ENCODE data around the gene HOXD8. TPM values are rescaled to one million over a fixed set of nuclear protein-coding genes. Genes with fewer than 3 reads are reported as not detected.

HOXD8 gene
- polyA plus RNA-seq, 1 of the 3 experiments (the other 2 are of a cell fraction): 6.4 TPM

DNA sequence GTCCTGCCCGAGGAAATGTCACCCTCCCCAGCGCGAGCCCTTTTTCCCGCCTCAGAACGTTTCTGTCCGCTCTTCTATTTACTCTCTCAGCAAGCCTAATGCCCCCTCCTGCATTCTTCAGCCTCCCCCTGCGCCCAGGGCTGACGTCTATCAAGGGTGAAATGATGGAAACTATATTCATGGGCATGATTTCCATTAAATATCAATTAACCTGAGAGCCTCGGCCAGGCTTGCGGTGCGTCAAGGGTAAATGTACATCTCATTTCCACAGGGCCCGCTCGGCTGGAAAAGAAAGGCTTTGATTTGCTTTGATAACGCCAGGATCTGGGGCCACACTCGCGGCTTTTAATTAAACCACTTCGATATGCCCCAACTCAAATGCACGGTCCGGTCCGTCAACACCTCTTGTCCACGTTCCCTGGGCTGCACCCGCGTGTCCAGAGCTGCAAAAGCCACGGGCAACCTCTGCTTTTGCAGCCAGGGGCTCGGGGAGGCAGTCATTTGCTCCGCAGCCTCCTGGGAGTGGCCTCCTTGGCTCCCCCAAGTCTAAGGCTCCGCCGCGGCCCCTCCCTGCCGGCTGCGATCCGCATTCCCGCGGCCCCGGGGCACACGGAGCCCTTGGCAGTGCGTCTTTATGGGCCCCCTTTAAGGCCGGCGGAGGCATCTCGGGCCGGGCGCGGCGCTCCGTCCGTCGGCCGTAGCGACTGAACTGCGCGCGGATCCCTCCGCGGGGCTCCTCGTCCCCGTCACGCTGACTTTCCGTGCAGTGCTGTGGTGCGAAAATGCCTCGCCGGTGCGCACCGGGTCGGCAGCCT lies at the start of gene HOXD8 (continued):
- TF ChIP-seq REST (IDR thresholded peaks at IDR 0.05; ENCODE audit: low read depth, low read length) (peak; percentile 69; the same call in 1 of the 2 replicates), TEAD4 (IDR thresholded peaks at IDR 0.05; ENCODE audit: borderline replicate concordance, insufficient read depth) (peak; percentile 48; the same call in 1 of the 2 replicates), YY1 (IDR thresholded peaks at IDR 0.05; ENCODE audit: low read depth) (0 out of 2 replicates have a peak, but pooled peaks have one; percentile 29), USF2 (IDR thresholded peaks at IDR 0.05; ENCODE audit: borderline replicate concordance, low read depth, low read length) (no peak), ZBTB33 (IDR thresholded peaks at IDR 0.05; ENCODE audit: borderline replicate concordance, low read depth) (no peak), FOXJ3 (CRISPR knock-in tag; IDR thresholded peaks at IDR 0.05) (peak; percentile 48; the same call in 1 of the 2 replicates), RFX5 (IDR thresholded peaks at IDR 0.05; ENCODE audit: low read length) (no peak), ELF1 (IDR thresholded peaks at IDR 0.05) (no peak)

- peaks cover 17% of the 10 kb centered on the region; the same call in 1 of the 2 replicates for H4K20me1 ChIP-seq (ENCODE audit: insufficient read depth)
- H3K4me1 ChIP-seq (ENCODE audit: control insufficient read depth in 1 of 2, insufficient read depth in 2 of 2, low read depth in 1 of 2, low read length in 1 of 2): peaks cover 0 to 23% of the 10 kb centered on the region in 2 experiments; a peak in 1 of 4 replicates
- WGBS (ENCODE audit: low lambda C conversion rate): 0% methylated on average over 20 of the region's 86 CpGs
- H3K9me2 ChIP-seq: no peaks in the 10 kb centered on the region
- H3K79me2 ChIP-seq (ENCODE audit: insufficient read depth): no peaks in the 10 kb centered on the region
- peak; percentile 80 for TF ChIP-seq SMC3 (IDR thresholded peaks at IDR 0.05; ENCODE audit: low read depth, low read length)
- TF ChIP-seq RAD21 (IDR thresholded peaks at IDR 0.05; ENCODE audit: low read length): peak; percentile 63
- peak; percentile 48; the same call in 1 of the 2 replicates for TF ChIP-seq RCOR1 (IDR thresholded peaks at IDR 0.05; ENCODE audit: low read length)
- peak; percentile 87 for TF ChIP-seq CTCF (IDR thresholded peaks at IDR 0.05)
- TF ChIP-seq PBX3 (IDR thresholded peaks at IDR 0.05): no peak
- H3K4me3 ChIP-seq (ENCODE audit: low read depth in 2 of 2, low read length in 1 of 2): peak overlapping the region; percentile 39 to 52
- peaks cover 70% of the 10 kb centered on the region for H3K27me3 ChIP-seq (ENCODE audit: insufficient read depth)
- H3K9ac ChIP-seq: no peak overlapping the region
- H3K4me2 ChIP-seq: peak overlapping the region; percentile 70
- peak; percentile 95 for DNase-seq
- peaks cover 3% of the 10 kb centered on the region for H3F3A ChIP-seq (replicated peaks; ENCODE audit: insufficient read depth)
- H2AFZ ChIP-seq (ENCODE audit: low read depth): no peak overlapping the region
- H3K36me3 ChIP-seq (replicated peaks in 1 of 2; ENCODE audit: control insufficient read depth in 1 of 2, insufficient read depth in 2 of 2, low read length in 1 of 2): no peaks in the 10 kb centered on the region
- no peak overlapping the region for H3K27ac ChIP-seq (ENCODE audit: low read depth in 2 of 2, low read length in 1 of 2)
- POLR2A ChIA-PET: interaction anchor here (0.6 to 1.1 kb wide), 2 partner anchors 78 to 393 kb away, joined by 3 read pairs; partner anchors contain the start of gene LNPK
- H3K9me3 ChIP-seq: no peaks in the 10 kb centered on the region
- CTCF ChIA-PET: interaction anchor here (0.7 to 12.1 kb wide), 51 partner anchors 9 to 878 kb away, joined by 3 to 262 read pairs (median 4); partner anchors contain the start of genes HOXD13 and LNPK
Observed at GRCh38 chr2:176079831-176080539, 49.5 kb upstream of the HOXD8 start.

All from SK-N-SH (cell line).